Endodermal cell (in vitro differentiated cells): ENCODE data around the gene SQSTM1. TPM values are rescaled to one million over a fixed set of nuclear protein-coding genes. Genes with fewer than 3 reads are reported as not detected.
A peak's percentile ranks its signal among the peaks of the same experiment; 100 is the strongest.

ENCODE experiments used
- DNase-seq: peaks from one replicate; pipeline ENCODE4 v3.0.0-alpha.2; 2017
- H3K27ac ChIP-seq: 2 replicates; pipeline ENCODE4 v1.5.1; 2013; ENCODE audit warnings: mild to moderate bottlenecking, low read depth, low read length, moderate library complexity
- H3K27me3 ChIP-seq: 2 replicates; pipeline ENCODE4 v1.6.1; 2013; ENCODE audit warnings: mild to moderate bottlenecking, low read length, moderate library complexity; ENCODE audit not compliant: insufficient read depth, control insufficient read depth, poor library complexity, severe bottlenecking
- H3K36me3 ChIP-seq: 2 replicates; pipeline ENCODE4 v1.7.0; 2013; ENCODE audit warnings: mild to moderate bottlenecking, low read length, moderate library complexity; ENCODE audit not compliant: control insufficient read depth, insufficient read depth
- H3K4me1 ChIP-seq: one replicate; pipeline ENCODE4 v1.7.0; 2013; ENCODE audit warnings: low read length; ENCODE audit not compliant: control insufficient read depth, insufficient read depth
- H3K4me3 ChIP-seq: 2 replicates; pipeline ENCODE4 v1.5.1; 2013; ENCODE audit warnings: mild to moderate bottlenecking, low read length, moderate library complexity
- H3K9ac ChIP-seq: 2 replicates; pipeline ENCODE4 v1.6.1; 2013; ENCODE audit warnings: mild to moderate bottlenecking, low read length, moderate library complexity; ENCODE audit not compliant: poor library complexity, severe bottlenecking; ENCODE audit errors: extremely low read depth
- H3K9me3 ChIP-seq: 2 replicates; pipeline ENCODE4 v1.6.1; 2013; ENCODE audit warnings: mild to moderate bottlenecking, low read length, moderate library complexity; ENCODE audit not compliant: control insufficient read depth
- H3K27ac Mint-ChIP-seq: 2 replicates; pipeline ENCODE4 v1.8.0; 2020; ENCODE audit warnings: mixed read lengths
- H3K27me3 Mint-ChIP-seq: 2 replicates; pipeline ENCODE4 v1.8.0; 2021; ENCODE audit warnings: mild to moderate bottlenecking, mixed read lengths; ENCODE audit not compliant: insufficient read depth
- H3K36me3 Mint-ChIP-seq: 2 replicates; pipeline ENCODE4 v1.8.0; 2020; ENCODE audit warnings: low read depth, mixed read lengths
- H3K4me1 Mint-ChIP-seq: 2 replicates; pipeline ENCODE4 v1.8.0; 2020; ENCODE audit warnings: mixed read lengths
- H3K4me3 Mint-ChIP-seq: 2 replicates; pipeline ENCODE4 v1.8.0; 2020; ENCODE audit warnings: mild to moderate bottlenecking, moderate library complexity, mixed read lengths
- H3K9me3 Mint-ChIP-seq: 2 replicates; pipeline ENCODE4 v1.8.0; 2020; ENCODE audit warnings: mild to moderate bottlenecking, mixed read lengths
- WGBS, 2 experiments: methylation state at CpG; one replicate each; pipeline versions ENCODE4 v1.1.5 to v1.1.7; 2013; ENCODE audit warnings: missing lambda C conversion rate in 2 of 2, mixed read lengths in 1 of 2; ENCODE audit not compliant: insufficient coverage in 1 of 2, insufficient read length in 1 of 2; 5-methylcytosine and 5-hydroxymethylcytosine counted together
- total RNA-seq, 2 donors: library from RNA; stranded (reverse); fragmentation: NEBNext Ultra II Directional in 1 of 2; extraction: Animal tissue kit (Norgen Biotek cat#: 25700) in 1 of 2; gene quantifications; 2 replicates in 1 of 2; 3 replicates in 1 of 2; pipeline ENCODE4 v1.2.1, GENCODE V29; 2021
- TF ChIP-seq, protein P1 (sequence below): fragments of 200-600 bp; sonication (generic); conservative IDR thresholded peaks from 2 replicates; pipeline ENCODE4 v1.5.0; 2021; ENCODE audit warnings: antibody characterized with exemption, mild to moderate bottlenecking

SQSTM1 gene
- total RNA-seq, 2 donors from 2014 or later: 134 to 172 TPM

GRCh38 chr5:179798144-179798770 is 22.4 kb upstream of the SQSTM1 start:
- H3K4me1 ChIP-seq: peaks cover 5% of the 10 kb centered on the region
- H3K9ac ChIP-seq: no peak overlapping the region
- H3K9me3 Mint-ChIP-seq: no peaks in the 10 kb centered on the region
- peaks cover 47% of the 10 kb centered on the region for H3K36me3 ChIP-seq
- H3K9me3 ChIP-seq: no peaks in the 10 kb centered on the region
- no peak overlapping the region for H3K4me3 ChIP-seq
- H3K4me3 Mint-ChIP-seq: no peak overlapping the region
- WGBS, 2 experiments: 95 to 99% methylated on average over 11 to 22 of the region's 23 CpGs
- H3K27me3 ChIP-seq: no peaks in the 10 kb centered on the region
- DNase-seq: peak; percentile 38
- peaks cover 27% of the 10 kb centered on the region for H3K36me3 Mint-ChIP-seq
- no peaks in the 10 kb centered on the region for H3K27me3 Mint-ChIP-seq
- H3K27ac Mint-ChIP-seq: no peak overlapping the region
- no peak overlapping the region for H3K27ac ChIP-seq
- TF ChIP-seq, protein P1, sequence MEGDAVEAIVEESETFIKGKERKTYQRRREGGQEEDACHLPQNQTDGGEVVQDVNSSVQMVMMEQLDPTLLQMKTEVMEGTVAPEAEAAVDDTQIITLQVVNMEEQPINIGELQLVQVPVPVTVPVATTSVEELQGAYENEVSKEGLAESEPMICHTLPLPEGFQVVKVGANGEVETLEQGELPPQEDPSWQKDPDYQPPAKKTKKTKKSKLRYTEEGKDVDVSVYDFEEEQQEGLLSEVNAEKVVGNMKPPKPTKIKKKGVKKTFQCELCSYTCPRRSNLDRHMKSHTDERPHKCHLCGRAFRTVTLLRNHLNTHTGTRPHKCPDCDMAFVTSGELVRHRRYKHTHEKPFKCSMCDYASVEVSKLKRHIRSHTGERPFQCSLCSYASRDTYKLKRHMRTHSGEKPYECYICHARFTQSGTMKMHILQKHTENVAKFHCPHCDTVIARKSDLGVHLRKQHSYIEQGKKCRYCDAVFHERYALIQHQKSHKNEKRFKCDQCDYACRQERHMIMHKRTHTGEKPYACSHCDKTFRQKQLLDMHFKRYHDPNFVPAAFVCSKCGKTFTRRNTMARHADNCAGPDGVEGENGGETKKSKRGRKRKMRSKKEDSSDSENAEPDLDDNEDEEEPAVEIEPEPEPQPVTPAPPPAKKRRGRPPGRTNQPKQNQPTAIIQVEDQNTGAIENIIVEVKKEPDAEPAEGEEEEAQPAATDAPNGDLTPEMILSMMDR: no peak
- peaks cover 7% of the 10 kb centered on the region for H3K4me1 Mint-ChIP-seq

DNA sequence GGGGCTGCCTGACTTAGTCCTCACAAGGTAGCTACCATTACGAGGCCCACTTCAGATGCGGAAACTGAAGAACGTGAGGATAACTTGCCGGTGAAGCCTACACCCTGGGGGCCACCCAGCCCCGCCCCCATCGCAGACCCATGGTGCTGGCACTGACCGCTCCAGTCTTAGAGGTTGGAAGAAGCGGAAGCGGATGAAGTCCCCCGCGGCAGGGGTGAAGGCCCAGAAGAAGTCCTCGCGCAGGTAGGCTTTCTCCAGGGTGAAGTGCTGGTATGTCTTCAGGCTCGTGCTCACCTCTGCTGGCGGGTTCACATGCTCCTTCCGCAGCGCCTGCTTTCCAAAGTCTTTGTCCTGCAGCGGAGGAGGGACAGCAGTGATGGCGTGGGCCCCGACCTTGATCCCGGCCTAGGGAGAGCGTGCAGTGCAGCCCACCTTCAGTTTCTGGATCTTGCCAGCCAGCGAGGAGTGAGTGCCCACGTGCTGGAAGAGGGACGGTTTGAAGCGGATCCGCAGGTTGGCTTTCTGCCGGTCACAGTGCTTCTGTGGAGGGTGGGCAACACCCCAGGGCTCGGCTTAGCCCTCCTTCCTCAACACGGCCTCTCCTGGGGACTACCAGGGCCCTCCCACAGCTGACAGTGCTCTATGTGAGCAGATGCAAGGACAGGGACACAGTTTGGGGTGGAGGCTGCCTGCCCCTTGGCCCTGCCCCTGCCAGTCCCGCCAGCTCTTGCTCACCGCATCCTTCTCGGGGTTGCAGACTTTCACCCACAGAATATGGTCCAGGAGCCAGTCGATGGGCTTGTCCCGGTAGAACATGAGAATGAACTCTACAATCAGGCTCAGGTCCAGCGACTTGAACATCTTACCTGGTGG is 21.7 kb upstream of the SQSTM1 start:
- H3K9ac ChIP-seq: no peak overlapping the region
- no peaks in the 10 kb centered on the region for H3K27me3 Mint-ChIP-seq

DNA sequence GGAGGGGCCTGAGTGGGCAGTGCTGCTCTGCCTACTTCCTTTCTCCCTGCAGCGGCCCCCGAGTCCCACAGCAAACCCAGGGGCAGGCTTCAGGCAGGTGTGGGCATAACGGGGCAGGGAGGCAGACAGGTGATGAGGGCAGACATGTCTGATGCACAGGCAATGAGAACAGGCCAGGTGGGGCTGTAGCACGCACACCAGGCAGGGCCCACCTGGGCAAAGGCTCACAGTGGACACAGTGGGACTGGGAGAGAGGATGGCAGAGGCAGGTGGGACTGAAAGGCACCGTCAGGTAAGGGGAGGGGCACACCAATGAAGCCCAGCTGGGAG is 21.1 kb upstream of the SQSTM1 start:
- peaks cover 47% of the 10 kb centered on the region for H3K36me3 ChIP-seq
- Mint-ChIP-seq H3K4me3 (no peak overlapping the region), H3K36me3 (peaks cover 27% of the 10 kb centered on the region), H3K27ac (no peak overlapping the region), H3K27me3 (no peaks in the 10 kb centered on the region), H3K9me3 (no peaks in the 10 kb centered on the region), H3K4me1 (peaks cover 9% of the 10 kb centered on the region)
- H3K4me3 ChIP-seq: no peak overlapping the region
- WGBS, 2 experiments: 92 to 96% methylated on average over 3 to 5 of the region's 5 CpGs
- DNase-seq: no peak
- no peaks in the 10 kb centered on the region for H3K9me3 ChIP-seq
- no peak overlapping the region for H3K9ac ChIP-seq
- peaks cover 5% of the 10 kb centered on the region for H3K4me1 ChIP-seq
- H3K27me3 ChIP-seq: no peaks in the 10 kb centered on the region
- H3K27ac ChIP-seq: no peak overlapping the region
- TF ChIP-seq, protein P1: no peak

More for the DNA sequence above, 21.7 kb upstream of the SQSTM1 start:
- Histone ChIP-seq H3K9me3 (no peaks in the 10 kb centered on the region), H3K27me3 (no peaks in the 10 kb centered on the region), H3K36me3 (peaks cover 47% of the 10 kb centered on the region), H3K4me1 (peaks cover 5% of the 10 kb centered on the region), H3K4me3 (no peak overlapping the region), H3K27ac (no peak overlapping the region)
- Mint-ChIP-seq H3K9me3 (no peaks in the 10 kb centered on the region), H3K36me3 (peaks cover 27% of the 10 kb centered on the region), H3K4me3 (no peak overlapping the region), H3K4me1 (peaks cover 7% of the 10 kb centered on the region), H3K27ac (no peak overlapping the region)
- DNase-seq: peak; percentile 38
- 95% methylated on average over 33 to 36 of the region's 36 CpGs for WGBS, 2 experiments
- TF ChIP-seq, protein P1: no peak
